ENCODE measurements around the gene CRB2.

The CRB2 gene

GRCh38 chr9:123353041-123353440 lies 3.0 kb upstream of the CRB2 start:
- DNase-seq (ENCODE audit: low read depth) = no peak
- no peak for TF ChIP-seq CTCF (IDR thresholded peaks at IDR 0.05; ENCODE audit: control insufficient read depth, insufficient read depth, low read depth, low read length, missing control alignments)

GRCh38 chr9:123353984-123354591 lies 1.9 kb upstream of the CRB2 start:
- no peak for DNase-seq (ENCODE audit: low read depth)
- peak; percentile 90 for TF ChIP-seq CTCF (IDR thresholded peaks at IDR 0.05; ENCODE audit: control insufficient read depth, insufficient read depth, low read depth, low read length, missing control alignments)
- H3K4me3 ChIP-seq (ENCODE audit: control insufficient read depth, low read depth, low read length) = no peak overlapping the region

More at GRCh38 chr9:123353041-123353440, 3.0 kb upstream of the CRB2 start:
- H3K4me3 ChIP-seq (ENCODE audit: control insufficient read depth, low read depth, low read length) = no peak overlapping the region

GRCh38 chr9:123354806-123355508 lies 1.0 kb upstream of the CRB2 start:
- no peak overlapping the region for H3K4me3 ChIP-seq (ENCODE audit: control insufficient read depth, low read depth, low read length)
- no peak for TF ChIP-seq CTCF (IDR thresholded peaks at IDR 0.05; ENCODE audit: control insufficient read depth, insufficient read depth, low read depth, low read length, missing control alignments)
- no peak for DNase-seq (ENCODE audit: low read depth)

GRCh38 chr9:123356851-123357742 lies 1.1 kb downstream of the CRB2 start:
- no peak overlapping the region for H3K4me3 ChIP-seq (ENCODE audit: control insufficient read depth, low read depth, low read length)
- no peak for TF ChIP-seq CTCF (IDR thresholded peaks at IDR 0.05; ENCODE audit: control insufficient read depth, insufficient read depth, low read depth, low read length, missing control alignments)
- no peak for DNase-seq (ENCODE audit: low read depth)

GRCh38 chr9:123357743-123358059 lies 1.7 kb downstream of the CRB2 start:
- TF ChIP-seq CTCF (IDR thresholded peaks at IDR 0.05; ENCODE audit: control insufficient read depth, insufficient read depth, low read depth, low read length, missing control alignments) = no peak
- no peak for DNase-seq (ENCODE audit: low read depth)

GRCh38 chr9:123358181-123358905 lies 2.3 kb downstream of the CRB2 start:
- no peak for TF ChIP-seq CTCF (IDR thresholded peaks at IDR 0.05; ENCODE audit: control insufficient read depth, insufficient read depth, low read depth, low read length, missing control alignments)
- no peak for DNase-seq (ENCODE audit: low read depth)
- H3K4me3 ChIP-seq (ENCODE audit: control insufficient read depth, low read depth, low read length) = no peak overlapping the region

More at GRCh38 chr9:123357743-123358059, 1.7 kb downstream of the CRB2 start:
- H3K4me3 ChIP-seq (ENCODE audit: control insufficient read depth, low read depth, low read length) = no peak overlapping the region
